Globus pallidus (tissue), 1 donor: ENCODE data around the gene MCHR1.
"Not testable (repeated sequence)": the region's sequence is repeated elsewhere in the genome, so short reads cannot be mapped to it uniquely, and the experiment has no call there.

Source experiments
- DNase-seq: peaks from one replicate; pipeline ENCODE4 v3.0.0-alpha.2; 2015; ENCODE audit warnings: low spot score

MCHR1 gene

GRCh38 chr22:40656651-40657050, 22.6 kb upstream of the MCHR1 start:
- DNase-seq, result not testable (repeated sequence)

GRCh38 chr22:40659166-40659565, 20.1 kb upstream of the MCHR1 start:
- DNase-seq, result no peak

GRCh38 chr22:40660730-40661129, 18.6 kb upstream of the MCHR1 start:
- no peak for DNase-seq

GRCh38 chr22:40661671-40662070, 17.6 kb upstream of the MCHR1 start:
- no peak for DNase-seq

GRCh38 chr22:40665312-40665711, 14.0 kb upstream of the MCHR1 start:
- peak; percentile 55 for DNase-seq

GRCh38 chr22:40666151-40666848, 13.0 kb upstream of the MCHR1 start:
- DNase-seq, result peak; percentile 53

GRCh38 chr22:40668611-40669411, 10.5 kb upstream of the MCHR1 start:
- DNase-seq, result no peak

GRCh38 chr22:40670058-40670457, 9.2 kb upstream of the MCHR1 start:
- DNase-seq, result no peak

- no peak for DNase-seq
These were observed 7.9 kb upstream of the MCHR1 start for GRCh38 chr22:40671369-40671768.

- DNase-seq, result no peak
These were observed 7.4 kb upstream of the MCHR1 start for GRCh38 chr22:40671796-40672360.

GRCh38 chr22:40673017-40673416, 6.3 kb upstream of the MCHR1 start:
- no peak for DNase-seq

GRCh38 chr22:40674274-40674673, 5.0 kb upstream of the MCHR1 start:
- no peak for DNase-seq

GRCh38 chr22:40676166-40676565, 3.1 kb upstream of the MCHR1 start:
- DNase-seq, result not testable (repeated sequence)

GRCh38 chr22:40676644-40677043, 2.6 kb upstream of the MCHR1 start:
- DNase-seq, result no peak

GRCh38 chr22:40678493-40679248, 613 bp upstream of the MCHR1 start:
- no peak for DNase-seq

GRCh38 chr22:40679964-40680818, 907 bp downstream of the MCHR1 start:
- DNase-seq, result no peak

GRCh38 chr22:40680819-40681183, 1.5 kb downstream of the MCHR1 start:
- no peak for DNase-seq

- DNase-seq, result no peak
These were observed 2.2 kb downstream of the MCHR1 start for GRCh38 chr22:40681451-40681850.

GRCh38 chr22:40684728-40685127, 5.4 kb downstream of the MCHR1 start:
- no peak for DNase-seq

GRCh38 chr22:40685406-40685805, 6.1 kb downstream of the MCHR1 start:
- DNase-seq, result no peak

GRCh38 chr22:40687706-40688105, 8.4 kb downstream of the MCHR1 start:
- DNase-seq, result no peak

- no peak for DNase-seq
These were observed 11.1 kb downstream of the MCHR1 start for GRCh38 chr22:40690370-40690769.
